ENCODE measurements around the gene DYNC1H1.
A peak's percentile ranks its signal among the peaks of the same experiment; 100 is the strongest.
"Not testable (repeated sequence)": the region's sequence is repeated elsewhere in the genome, so short reads cannot be mapped to it uniquely, and the experiment has no call there.

DYNC1H1 gene

GRCh38 chr14:102043251-102044025 lies 79.1 kb downstream of the DYNC1H1 start:
- DNase-seq, result no peak

- no peak for DNase-seq
These were observed 80.2 kb downstream of the DYNC1H1 start for GRCh38 chr14:102044566-102044965.

- DNase-seq, result peak; percentile 84
These were observed 82.2 kb downstream of the DYNC1H1 start for GRCh38 chr14:102046337-102047278.

- DNase-seq, result no peak
These were observed 83.6 kb downstream of the DYNC1H1 start for GRCh38 chr14:102047808-102048540.

GRCh38 chr14:102049258-102050025 lies 85.1 kb downstream of the DYNC1H1 start:
- no peak for DNase-seq

GRCh38 chr14:102050026-102050405 lies 85.6 kb downstream of the DYNC1H1 start:
- DNase-seq, result no peak

- DNase-seq, result no peak
These were observed 86.3 kb downstream of the DYNC1H1 start for GRCh38 chr14:102050625-102051024.

- no peak for DNase-seq
These were observed 88.1 kb downstream of the DYNC1H1 start for GRCh38 chr14:102052522-102052921.

GRCh38 chr14:102055181-102055901 lies 91.0 kb downstream of the DYNC1H1 start:
- DNase-seq, result no peak

- DNase-seq, result no peak
These were observed 92.5 kb downstream of the DYNC1H1 start for GRCh38 chr14:102056694-102057442.

GRCh38 chr14:102057480-102058114 lies 93.2 kb downstream of the DYNC1H1 start:
- DNase-seq, result no peak

GRCh38 chr14:102058146-102058545 lies 93.8 kb downstream of the DYNC1H1 start:
- no peak for DNase-seq

- no peak for DNase-seq
These were observed 94.6 kb downstream of the DYNC1H1 start for GRCh38 chr14:102058961-102059360.

GRCh38 chr14:102063109-102063807 lies 98.9 kb downstream of the DYNC1H1 start:
- peak; percentile 96 for DNase-seq

GRCh38 chr14:102063808-102064429 lies 99.5 kb downstream of the DYNC1H1 start:
- DNase-seq, result no peak

GRCh38 chr14:102064590-102064989 lies 100.2 kb downstream of the DYNC1H1 start:
- not testable (repeated sequence) for DNase-seq

- no peak for DNase-seq
These were observed 101.7 kb downstream of the DYNC1H1 start for GRCh38 chr14:102066041-102066451.

GRCh38 chr14:102071283-102071998 lies 107.1 kb downstream of the DYNC1H1 start:
- DNase-seq, result no peak

Measured in hematopoietic multipotent progenitor cell treated with erythropoietin and hydrocortisone succinate and interleukin-3 and kit ligand, for 4 days (in vitro differentiated cells).